ENCODE data around the gene ACTRT2.

DNA sequence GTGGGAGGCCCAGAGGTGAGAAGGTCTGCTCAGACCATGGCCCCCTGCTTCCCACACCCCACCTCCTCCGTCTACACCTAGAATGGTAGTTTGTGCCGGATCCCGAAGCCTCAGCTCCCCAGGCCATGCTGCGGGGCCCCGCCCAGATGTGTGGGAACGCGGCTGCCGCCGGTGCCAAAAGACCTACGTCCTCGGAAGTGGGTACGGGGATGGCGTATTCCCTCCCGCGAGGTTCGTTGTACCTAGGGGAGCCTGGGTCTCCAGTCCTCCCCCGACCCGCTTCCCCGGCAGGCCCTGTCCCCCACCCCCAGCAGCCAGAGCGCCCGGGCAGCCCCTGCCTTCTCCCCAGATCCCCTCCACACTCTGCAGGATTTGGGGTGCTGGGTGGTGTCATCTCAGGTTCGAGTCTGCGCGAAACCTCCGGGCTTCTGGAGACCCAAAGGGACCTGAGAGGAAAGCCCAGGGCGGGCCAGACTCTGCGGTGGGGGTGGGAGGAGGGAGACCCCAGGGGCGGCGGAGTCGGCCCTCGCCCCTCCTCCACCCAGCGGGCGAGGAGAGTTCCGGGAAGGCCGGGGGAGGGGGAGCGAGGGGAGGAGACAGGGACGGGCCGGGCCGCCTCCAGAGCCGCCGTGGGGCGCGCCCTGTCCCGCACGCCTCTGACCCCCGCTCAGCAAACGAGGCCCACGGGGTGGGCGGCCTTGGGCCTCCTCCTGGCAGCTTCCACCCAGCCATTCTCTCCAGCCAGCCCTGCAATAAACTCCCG, 41.5 kb downstream of the ACTRT2 start:
- TF ChIP-seq, protein P1, sequence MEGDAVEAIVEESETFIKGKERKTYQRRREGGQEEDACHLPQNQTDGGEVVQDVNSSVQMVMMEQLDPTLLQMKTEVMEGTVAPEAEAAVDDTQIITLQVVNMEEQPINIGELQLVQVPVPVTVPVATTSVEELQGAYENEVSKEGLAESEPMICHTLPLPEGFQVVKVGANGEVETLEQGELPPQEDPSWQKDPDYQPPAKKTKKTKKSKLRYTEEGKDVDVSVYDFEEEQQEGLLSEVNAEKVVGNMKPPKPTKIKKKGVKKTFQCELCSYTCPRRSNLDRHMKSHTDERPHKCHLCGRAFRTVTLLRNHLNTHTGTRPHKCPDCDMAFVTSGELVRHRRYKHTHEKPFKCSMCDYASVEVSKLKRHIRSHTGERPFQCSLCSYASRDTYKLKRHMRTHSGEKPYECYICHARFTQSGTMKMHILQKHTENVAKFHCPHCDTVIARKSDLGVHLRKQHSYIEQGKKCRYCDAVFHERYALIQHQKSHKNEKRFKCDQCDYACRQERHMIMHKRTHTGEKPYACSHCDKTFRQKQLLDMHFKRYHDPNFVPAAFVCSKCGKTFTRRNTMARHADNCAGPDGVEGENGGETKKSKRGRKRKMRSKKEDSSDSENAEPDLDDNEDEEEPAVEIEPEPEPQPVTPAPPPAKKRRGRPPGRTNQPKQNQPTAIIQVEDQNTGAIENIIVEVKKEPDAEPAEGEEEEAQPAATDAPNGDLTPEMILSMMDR (conservative IDR thresholded peaks at IDR 0.05; ENCODE audit: low read depth, low read length) = no peak
- no peak for TF ChIP-seq EZH2 (IDR thresholded peaks at IDR 0.05; ENCODE audit: borderline replicate concordance, low read depth, low read length, poor library complexity, severe bottlenecking)
